ENCODE results near the gene CHRNB2. TPM values are rescaled to one million over a fixed set of nuclear protein-coding genes. Genes with fewer than 3 reads are reported as not detected.

CHRNB2 gene
- total and polyA plus RNA-seq, 2 experiments from 2014 or later, result not detected

GRCh38 chr1:154621875-154622274, 54.3 kb downstream of the CHRNB2 start:
- 96 to 98% methylated on average over 5 of the region's 5 CpGs for WGBS, 2 experiments (ENCODE audit: low coverage in 1 of 2, low lambda C conversion rate in 2 of 2, missing lambda C conversion rate in 2 of 2)
- TF ChIP-seq EZH2 (IDR thresholded peaks at IDR 0.05; ENCODE audit: insufficient read depth, poor library complexity, severe bottlenecking) (no peak), EZH2phosphoT487 (IDR thresholded peaks at IDR 0.05; ENCODE audit: insufficient read depth, low read depth) (no peak)
- H4K20me1 ChIP-seq (ENCODE audit: insufficient read depth), result peaks cover 3% of the 10 kb centered on the region; the same call in 1 of the 2 replicates
- no peak for DNase-seq
- peaks cover 33% of the 10 kb centered on the region for H3F3A ChIP-seq (ENCODE audit: insufficient read depth)
- H3K9ac ChIP-seq, result no peak overlapping the region
- H3K27me3 ChIP-seq (replicated peaks; ENCODE audit: insufficient read depth), result no peaks in the 10 kb centered on the region
- no peaks in the 10 kb centered on the region for H3K9me2 ChIP-seq (ENCODE audit: insufficient read depth)
- H3K4me1 ChIP-seq (ENCODE audit: insufficient read depth), result peaks cover 27% of the 10 kb centered on the region
- no peak overlapping the region for H3K4me3 ChIP-seq
- in situ Hi-C loops (cut with MboI), result no loop called here
- H3K4me2 ChIP-seq (ENCODE audit: unreplicated experiment), result no peak overlapping the region
- H2AFZ ChIP-seq, result no peak overlapping the region
- no peaks in the 10 kb centered on the region; the same call in 1 of the 2 replicates for H3K36me3 ChIP-seq (ENCODE audit: low read depth)
- H3K9me3 ChIP-seq (ENCODE audit: low read depth), result no peaks in the 10 kb centered on the region
- no peak overlapping the region for H3K27ac ChIP-seq
- peaks cover 100% of the 10 kb centered on the region for H3K79me2 ChIP-seq (ENCODE audit: insufficient read depth)

- no peak overlapping the region for H3K4me3 ChIP-seq
- no peak overlapping the region for H3K4me2 ChIP-seq (ENCODE audit: unreplicated experiment)
- peaks cover 27% of the 10 kb centered on the region for H3K4me1 ChIP-seq (ENCODE audit: insufficient read depth)
- TF ChIP-seq EZH2phosphoT487 (IDR thresholded peaks at IDR 0.05; ENCODE audit: insufficient read depth, low read depth), result no peak
- no peak for TF ChIP-seq EZH2 (IDR thresholded peaks at IDR 0.05; ENCODE audit: insufficient read depth, poor library complexity, severe bottlenecking)
- no peak for DNase-seq
- H3K79me2 ChIP-seq (ENCODE audit: insufficient read depth), result peaks cover 96% of the 10 kb centered on the region
- peaks cover 35% of the 10 kb centered on the region for H3F3A ChIP-seq (ENCODE audit: insufficient read depth)
- H3K9me2 ChIP-seq (ENCODE audit: insufficient read depth), result no peaks in the 10 kb centered on the region
- no peak overlapping the region for H3K9ac ChIP-seq
- H3K36me3 ChIP-seq (ENCODE audit: low read depth), result no peaks in the 10 kb centered on the region; the same call in 1 of the 2 replicates
- no peaks in the 10 kb centered on the region for H3K9me3 ChIP-seq (ENCODE audit: low read depth)
- no peak overlapping the region for H3K27ac ChIP-seq
- peaks cover 3% of the 10 kb centered on the region; the same call in 1 of the 2 replicates for H4K20me1 ChIP-seq (ENCODE audit: insufficient read depth)
- no peaks in the 10 kb centered on the region for H3K27me3 ChIP-seq (replicated peaks; ENCODE audit: insufficient read depth)
- in situ Hi-C loops (cut with MboI), result no loop called here
- no peak overlapping the region for H2AFZ ChIP-seq
Measured at GRCh38 chr1:154622503-154623039, 55.0 kb downstream of the CHRNB2 start.

- Histone ChIP-seq H4K20me1 (ENCODE audit: insufficient read depth) (peaks cover 3% of the 10 kb centered on the region; the same call in 1 of the 2 replicates), H3K9ac (no peak overlapping the region)
Measured at GRCh38 chr1:154623358-154623757, 55.8 kb downstream of the CHRNB2 start.

GRCh38 chr1:154624746-154625643, 57.4 kb downstream of the CHRNB2 start:
- H3K27ac ChIP-seq, result peak overlapping the region; percentile 79
- no peak overlapping the region for H3K4me3 ChIP-seq
- peaks cover 38% of the 10 kb centered on the region for H3F3A ChIP-seq (ENCODE audit: insufficient read depth)
- peak overlapping the region; percentile 50 for H3K9ac ChIP-seq
- H3K79me2 ChIP-seq (ENCODE audit: insufficient read depth), result peaks cover 72% of the 10 kb centered on the region
- DNase-seq, result peak; percentile 89
- in situ Hi-C loops (cut with MboI), result no loop called here
- no peak overlapping the region for H2AFZ ChIP-seq
- H3K9me2 ChIP-seq (ENCODE audit: insufficient read depth), result no peaks in the 10 kb centered on the region
- H3K27me3 ChIP-seq (replicated peaks; ENCODE audit: insufficient read depth), result no peaks in the 10 kb centered on the region
- TF ChIP-seq EZH2 (IDR thresholded peaks at IDR 0.05; ENCODE audit: insufficient read depth, poor library complexity, severe bottlenecking) (no peak), EZH2phosphoT487 (IDR thresholded peaks at IDR 0.05; ENCODE audit: insufficient read depth, low read depth) (no peak)
- H3K4me2 ChIP-seq (ENCODE audit: unreplicated experiment), result peak overlapping the region; percentile 21
- no peaks in the 10 kb centered on the region for H3K36me3 ChIP-seq (ENCODE audit: low read depth)
- H3K4me1 ChIP-seq (ENCODE audit: insufficient read depth), result peaks cover 32% of the 10 kb centered on the region
- WGBS, 2 experiments (ENCODE audit: low coverage in 1 of 2, low lambda C conversion rate in 2 of 2, missing lambda C conversion rate in 2 of 2), result 86 to 88% methylated on average over 8 of the region's 8 CpGs
- no peaks in the 10 kb centered on the region; the same call in 1 of the 2 replicates for H4K20me1 ChIP-seq (ENCODE audit: insufficient read depth)
- no peaks in the 10 kb centered on the region for H3K9me3 ChIP-seq (ENCODE audit: low read depth)

More at GRCh38 chr1:154623358-154623757, 55.8 kb downstream of the CHRNB2 start:
- Histone ChIP-seq H3K9me3 (ENCODE audit: low read depth) (no peaks in the 10 kb centered on the region), H2AFZ (no peak overlapping the region), H3K36me3 (ENCODE audit: low read depth) (no peaks in the 10 kb centered on the region; the same call in 1 of the 2 replicates), H3K27ac (no peak overlapping the region), H3K9me2 (ENCODE audit: insufficient read depth) (no peaks in the 10 kb centered on the region), H3F3A (ENCODE audit: insufficient read depth) (peaks cover 38% of the 10 kb centered on the region), H3K4me2 (ENCODE audit: unreplicated experiment) (no peak overlapping the region), H3K27me3 (replicated peaks; ENCODE audit: insufficient read depth) (no peaks in the 10 kb centered on the region), H3K4me3 (no peak overlapping the region), H3K79me2 (ENCODE audit: insufficient read depth) (peaks cover 88% of the 10 kb centered on the region), H3K4me1 (ENCODE audit: insufficient read depth) (peaks cover 31% of the 10 kb centered on the region)
- in situ Hi-C loops (cut with MboI), result no loop called here
- DNase-seq, result no peak
- TF ChIP-seq EZH2phosphoT487 (IDR thresholded peaks at IDR 0.05; ENCODE audit: insufficient read depth, low read depth) (no peak), EZH2 (IDR thresholded peaks at IDR 0.05; ENCODE audit: insufficient read depth, poor library complexity, severe bottlenecking) (no peak)
- WGBS, 2 experiments (ENCODE audit: low coverage in 1 of 2, low lambda C conversion rate in 2 of 2, missing lambda C conversion rate in 2 of 2), result 98 to 100% methylated on average over 3 of the region's 3 CpGs

All from GM23248 (cell line).